Measurements from ENCODE around the gene USP20. TPM values are rescaled to one million over a fixed set of nuclear protein-coding genes. Genes with fewer than 3 reads are reported as not detected.

Gene USP20
- total and polyA plus RNA-seq, 12 donors, result 8.3 to 73.4 (median 34.5) TPM

- no peak for DNase-seq
- H3K4me1 ChIP-seq (replicated peaks in 1 of 2), result no peaks in the 10 kb centered on the region
- H3K4me3 ChIP-seq, result no peak overlapping the region
- H3K27me3 ChIP-seq, result no peaks in the 10 kb centered on the region
- 80 to 84% (median 83%) methylated on average over 6 of the region's 6 CpGs for WGBS, 4 donors
- TF ChIP-seq POLR2A (IDR thresholded peaks at IDR 0.05) (no peak), CTCF (IDR thresholded peaks at IDR 0.05) (no peak)
- H3K9me3 ChIP-seq (replicated peaks in 1 of 3), result no peaks in the 10 kb centered on the region
- H3K36me3 ChIP-seq (replicated peaks in 1 of 2), result peaks cover 0 to 51% of the 10 kb centered on the region in 2 donors
- H3K27ac ChIP-seq, result no peak overlapping the region
- intact Hi-C loops (cut with DNase I), result no loop called here
Observed at GRCh38 chr9:129810788-129811187, 24.5 kb upstream of the USP20 start.

- no peak for DNase-seq
- no peak overlapping the region for H3K27ac ChIP-seq
- H3K36me3 ChIP-seq (replicated peaks in 1 of 2), result peaks cover 0 to 56% of the 10 kb centered on the region in 2 donors
- H3K4me1 ChIP-seq (replicated peaks in 1 of 2), result peaks cover 6 to 8% of the 10 kb centered on the region in 2 donors
- WGBS, 4 donors, result 89 to 97% (median 92%) methylated on average over 6 of the region's 6 CpGs
- intact Hi-C loops (cut with DNase I), result no loop called here
- TF ChIP-seq POLR2A (IDR thresholded peaks at IDR 0.05), result no peak
- TF ChIP-seq CTCF (IDR thresholded peaks at IDR 0.05), result no peak
- no peak overlapping the region for H3K4me3 ChIP-seq
- no peaks in the 10 kb centered on the region for H3K9me3 ChIP-seq (replicated peaks in 1 of 3)
- no peaks in the 10 kb centered on the region for H3K27me3 ChIP-seq
Observed at GRCh38 chr9:129811967-129812363, 23.3 kb upstream of the USP20 start.

- Histone ChIP-seq H3K36me3 (replicated peaks in 1 of 2) (peaks cover 0 to 52% of the 10 kb centered on the region in 2 donors), H3K9me3 (replicated peaks in 1 of 3) (no peaks in the 10 kb centered on the region), H3K27ac (no peak overlapping the region), H3K4me1 (replicated peaks in 1 of 2) (peaks cover 6 to 12% of the 10 kb centered on the region in 2 donors), H3K27me3 (no peaks in the 10 kb centered on the region), H3K4me3 (no peak overlapping the region)
- intact Hi-C loops (cut with DNase I), result no loop called here
- WGBS, 4 donors, result 63 to 92% (median 88%) methylated on average over 2 to 9 of the region's 9 CpGs
- no peak for DNase-seq
- TF ChIP-seq POLR2A (IDR thresholded peaks at IDR 0.05) (no peak), CTCF (IDR thresholded peaks at IDR 0.05) (no peak)
Observed at GRCh38 chr9:129812385-129812784, 22.9 kb upstream of the USP20 start.

- no peaks in the 10 kb centered on the region for H3K27me3 ChIP-seq
- H3K36me3 ChIP-seq (replicated peaks in 1 of 2), result peaks cover 0 to 61% of the 10 kb centered on the region in 2 donors
- peaks cover 6 to 12% of the 10 kb centered on the region in 2 donors for H3K4me1 ChIP-seq (replicated peaks in 1 of 2)
- no peaks in the 10 kb centered on the region for H3K9me3 ChIP-seq (replicated peaks in 1 of 3)
- intact Hi-C loops (cut with DNase I), result no loop called here
- no peak overlapping the region for H3K4me3 ChIP-seq
- TF ChIP-seq CTCF (IDR thresholded peaks at IDR 0.05) (no peak), POLR2A (IDR thresholded peaks at IDR 0.05) (no peak)
- no peak overlapping the region for H3K27ac ChIP-seq
- WGBS, 4 donors, result 89 to 93% (median 91%) methylated on average over 9 of the region's 9 CpGs
- DNase-seq, result no peak
Observed at GRCh38 chr9:129813661-129814060, 21.6 kb upstream of the USP20 start.
